ENCODE measurements around the gene PDXP. TPM values are rescaled to one million over a fixed set of nuclear protein-coding genes. Genes with fewer than 3 reads are reported as not detected.
"Not testable (repeated sequence)": the region's sequence is repeated elsewhere in the genome, so short reads cannot be mapped to it uniquely, and the experiment has no call there.

PDXP gene, protein sequence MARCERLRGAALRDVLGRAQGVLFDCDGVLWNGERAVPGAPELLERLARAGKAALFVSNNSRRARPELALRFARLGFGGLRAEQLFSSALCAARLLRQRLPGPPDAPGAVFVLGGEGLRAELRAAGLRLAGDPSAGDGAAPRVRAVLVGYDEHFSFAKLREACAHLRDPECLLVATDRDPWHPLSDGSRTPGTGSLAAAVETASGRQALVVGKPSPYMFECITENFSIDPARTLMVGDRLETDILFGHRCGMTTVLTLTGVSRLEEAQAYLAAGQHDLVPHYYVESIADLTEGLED
- 3.2 TPM for total RNA-seq
- polyA plus RNA-seq: 15.1 TPM

DNA sequence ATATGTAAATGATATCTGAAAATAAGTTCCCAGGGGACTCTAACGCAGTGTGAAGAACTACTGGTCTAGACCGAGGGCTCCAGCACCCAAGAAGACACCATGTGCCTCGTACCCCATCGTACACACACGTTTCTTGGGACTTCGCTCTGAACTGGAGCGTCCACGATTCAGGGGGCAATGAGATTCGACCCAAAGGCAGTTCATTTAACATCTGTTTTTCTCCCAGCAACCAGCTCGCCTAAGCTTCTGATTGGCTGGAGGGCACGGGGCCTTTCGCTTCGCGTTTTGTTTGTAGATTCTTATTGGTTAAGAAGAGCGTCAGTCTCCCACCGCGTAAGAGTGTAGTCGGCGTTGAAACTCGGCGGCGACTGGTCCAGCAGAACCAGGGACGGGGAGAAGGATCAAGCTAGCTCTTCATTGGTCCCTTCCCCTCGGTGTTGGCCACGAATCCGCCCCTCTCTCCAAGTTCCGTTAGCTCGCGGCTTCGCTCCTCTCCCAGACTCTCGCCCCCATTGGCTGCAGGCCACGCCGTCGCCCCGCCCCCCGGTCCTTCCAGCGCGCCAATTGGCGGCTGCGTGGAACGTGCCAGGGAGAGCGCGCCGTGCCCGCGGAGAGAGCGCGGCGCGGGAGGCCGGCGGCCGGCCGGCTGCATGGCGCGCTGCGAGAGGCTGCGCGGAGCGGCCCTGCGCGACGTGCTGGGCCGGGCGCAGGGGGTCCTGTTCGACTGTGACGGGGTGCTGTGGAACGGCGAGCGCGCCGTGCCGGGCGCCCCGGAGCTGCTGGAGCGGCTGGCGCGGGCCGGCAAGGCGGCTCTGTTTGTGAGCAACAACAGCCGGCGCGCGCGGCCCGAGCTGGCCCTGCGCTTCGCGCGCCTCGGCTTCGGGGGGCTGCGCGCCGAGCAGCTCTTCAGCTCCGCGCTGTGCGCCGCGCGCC, at the start of gene PDXP:
Gene PDXP (plus strand): TSS at position 591 of the 933 bp plus-strand sequence. CDS start 60 bp downstream, at position 651.
- Histone ChIP-seq H3K4me1 (ENCODE audit: insufficient read depth) (no peaks in the 10 kb centered on the region), H3K27ac (ENCODE audit: low read depth) (peak within 1 kb of the TSS; percentile 55), H3K4me3 (ENCODE audit: low read depth, low read length) (peak within 1 kb of the TSS; percentile 78), H3K36me3 (ENCODE audit: insufficient read depth) (no peaks in the 10 kb centered on the region)
- DNase-seq (ENCODE audit: extremely low spot score): peak; percentile 98
- WGBS: under 1% methylated on average over 101 of the region's 101 CpGs

DNA sequence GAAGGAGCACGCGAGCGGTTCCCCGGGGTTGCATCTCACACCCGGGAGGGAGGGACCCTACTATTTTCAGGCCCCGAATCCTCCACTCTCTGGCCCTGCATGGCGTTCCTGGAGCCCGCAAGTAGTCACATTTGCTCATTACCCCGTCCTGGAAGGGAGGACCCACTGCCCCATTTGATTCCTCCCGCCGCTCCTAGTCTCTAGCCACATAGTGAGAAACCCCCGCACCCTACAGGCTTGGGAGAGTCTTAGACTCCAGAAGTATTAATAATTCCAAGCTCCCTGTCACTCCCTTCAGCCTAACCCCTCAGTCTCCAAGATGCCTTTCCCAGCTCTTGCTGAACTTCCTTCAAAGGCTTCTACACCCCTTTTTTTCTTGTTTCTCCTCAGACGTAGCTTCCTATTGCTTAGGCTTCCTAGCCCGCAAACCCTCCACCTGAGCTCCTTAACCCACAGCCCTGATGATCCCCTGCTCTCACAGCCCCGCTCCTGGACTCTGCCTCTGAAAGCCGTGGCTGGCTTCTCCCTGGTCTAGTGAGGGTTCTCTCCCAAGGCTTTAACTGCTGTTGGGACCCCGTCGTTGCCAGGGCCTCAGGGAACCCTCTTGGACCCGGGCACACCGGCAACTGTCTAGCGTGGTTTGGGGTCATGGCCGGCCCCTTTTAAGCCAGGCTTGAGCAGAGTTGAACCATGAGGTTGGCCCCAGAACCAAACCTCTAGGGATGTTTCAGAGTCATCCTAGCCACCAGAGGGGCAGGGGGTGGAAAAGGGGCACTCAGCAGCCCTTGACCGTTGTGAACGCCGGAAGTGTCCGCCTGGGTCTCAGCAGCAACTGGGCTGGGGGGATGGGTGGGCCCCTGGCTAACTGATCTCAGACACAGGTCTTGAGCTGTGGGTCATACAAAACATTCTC, 49.0 kb upstream of the PDXP start:
- Histone ChIP-seq H3K27ac (ENCODE audit: low read depth) (peak overlapping the region; percentile 93), H3K4me3 (ENCODE audit: low read depth, low read length) (peak overlapping the region; percentile 83), H3K36me3 (ENCODE audit: insufficient read depth) (no peaks in the 10 kb centered on the region), H3K4me1 (ENCODE audit: insufficient read depth) (no peaks in the 10 kb centered on the region)
- whole genome bisulfite sequencing: 11% methylated on average over 26 of the region's 26 CpGs
- no peak for DNase-seq (ENCODE audit: extremely low spot score)

DNA sequence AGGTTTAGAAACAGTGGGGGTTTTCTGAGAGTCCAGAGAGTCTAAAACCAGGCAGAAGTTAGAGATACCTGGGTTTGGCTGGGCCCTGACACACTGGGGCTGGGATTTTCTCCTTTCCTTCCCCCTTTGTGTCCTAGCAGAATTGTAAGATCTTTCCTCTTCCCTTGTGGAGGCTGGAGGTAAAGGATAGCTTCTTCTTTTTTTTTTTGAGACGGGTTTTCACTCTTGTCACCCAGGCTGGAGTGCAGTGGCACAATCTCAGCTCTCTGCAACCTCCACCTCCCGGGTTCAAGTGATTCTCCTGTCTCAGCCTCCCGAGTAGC, 48.4 kb upstream of the PDXP start:
- not testable (repeated sequence) for H3K4me1 ChIP-seq (ENCODE audit: insufficient read depth); H3K4me3 ChIP-seq (ENCODE audit: low read depth, low read length); H3K27ac ChIP-seq (ENCODE audit: low read depth); H3K36me3 ChIP-seq (ENCODE audit: insufficient read depth); DNase-seq (ENCODE audit: extremely low spot score)
- 82% methylated on average over 3 of the region's 3 CpGs for WGBS

DNA sequence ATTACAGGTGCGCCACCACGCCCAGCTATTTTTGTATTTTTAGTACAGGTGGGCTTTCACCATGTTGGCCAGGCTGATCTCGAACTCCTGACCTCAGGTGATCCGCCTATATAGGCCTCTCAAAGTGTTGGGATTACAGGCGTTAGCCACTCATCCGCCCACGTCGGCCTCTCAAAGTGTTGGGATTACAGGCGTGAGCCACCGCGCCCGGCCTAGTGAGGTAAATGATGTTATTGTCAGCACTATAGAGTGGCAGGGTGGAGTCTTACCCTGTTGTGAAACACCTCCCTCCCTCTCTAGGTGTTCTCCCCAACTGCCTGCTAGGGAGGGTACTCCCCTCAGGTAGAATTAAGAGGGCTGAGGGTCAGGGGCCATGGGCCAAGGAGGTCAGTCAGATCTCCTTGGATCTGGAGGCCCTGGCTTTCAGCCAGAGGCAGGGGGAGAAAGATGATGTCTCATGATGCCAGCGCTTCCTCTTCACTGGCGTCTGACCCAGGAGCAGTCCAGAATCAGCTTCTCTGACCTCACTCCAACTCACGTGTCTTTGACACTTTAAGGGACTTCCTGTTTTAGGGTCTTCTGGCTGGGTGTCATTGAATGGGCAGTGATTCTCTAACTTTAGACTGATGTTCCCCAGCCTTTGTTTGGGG, 47.9 kb upstream of the PDXP start:
- Histone ChIP-seq H3K27ac (ENCODE audit: low read depth) (no peak overlapping the region), H3K36me3 (ENCODE audit: insufficient read depth) (no peaks in the 10 kb centered on the region), H3K4me1 (ENCODE audit: insufficient read depth) (no peaks in the 10 kb centered on the region), H3K4me3 (ENCODE audit: low read depth, low read length) (no peak overlapping the region)
- no peak for DNase-seq (ENCODE audit: extremely low spot score)
- WGBS: 84% methylated on average over 15 of the region's 15 CpGs

- Histone ChIP-seq H3K27ac (ENCODE audit: low read depth) (no peak overlapping the region), H3K4me1 (ENCODE audit: insufficient read depth) (no peaks in the 10 kb centered on the region), H3K36me3 (ENCODE audit: insufficient read depth) (no peaks in the 10 kb centered on the region), H3K4me3 (ENCODE audit: low read depth, low read length) (no peak overlapping the region)
- 76% methylated on average over 6 of the region's 6 CpGs for WGBS
- no peak for DNase-seq (ENCODE audit: extremely low spot score)
Observed at GRCh38 chr22:37611207-37611606, 47.3 kb upstream of the PDXP start.

DNA sequence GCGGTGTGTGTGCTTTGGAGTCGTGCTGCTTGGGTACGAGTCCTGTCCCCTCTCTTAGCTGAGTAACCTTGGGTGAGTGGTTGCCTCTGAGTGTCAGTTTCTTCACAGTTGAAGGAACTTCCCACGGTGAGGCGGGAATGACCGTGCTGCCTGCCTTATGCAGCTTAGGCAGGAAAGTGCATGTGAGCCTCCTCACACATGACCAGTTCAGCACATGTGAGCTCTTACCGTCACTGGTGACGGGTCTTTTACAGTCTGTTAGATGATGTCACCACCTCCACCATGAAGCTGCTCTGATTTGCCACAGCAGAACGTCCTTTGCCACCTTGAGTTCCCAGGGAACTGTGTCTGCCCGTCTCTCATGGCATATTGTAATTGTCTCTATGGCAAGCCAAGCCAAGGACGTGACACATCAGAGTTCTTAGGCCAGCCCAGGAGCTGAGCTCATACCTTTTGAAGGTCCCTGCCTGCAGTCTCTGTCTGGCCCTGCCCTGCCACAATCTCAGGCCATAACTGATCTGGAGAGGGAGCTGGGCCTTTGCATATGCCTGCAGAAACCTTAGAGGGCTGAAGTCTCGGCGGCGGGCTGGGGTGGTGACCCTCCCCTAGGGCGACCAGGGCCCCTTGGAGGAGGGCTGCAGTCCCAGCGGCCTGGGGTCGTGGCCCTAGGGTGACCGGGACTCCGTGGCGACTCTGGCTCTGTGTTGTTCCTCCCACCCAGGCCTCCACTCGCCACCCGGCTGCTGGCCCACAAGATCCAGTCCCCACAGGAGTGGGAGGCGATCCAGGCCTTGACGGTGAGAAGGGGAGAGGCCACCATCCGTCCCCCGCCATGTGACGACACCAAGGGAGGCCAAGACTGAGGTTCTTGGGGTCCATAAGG, 42.1 kb upstream of the PDXP start:
- WGBS: 91% methylated on average over 27 of the region's 27 CpGs
- Histone ChIP-seq H3K4me1 (ENCODE audit: insufficient read depth) (no peaks in the 10 kb centered on the region), H3K27ac (ENCODE audit: low read depth) (no peak overlapping the region), H3K4me3 (ENCODE audit: low read depth, low read length) (no peak overlapping the region), H3K36me3 (ENCODE audit: insufficient read depth) (no peaks in the 10 kb centered on the region)
- DNase-seq (ENCODE audit: extremely low spot score): no peak

DNA sequence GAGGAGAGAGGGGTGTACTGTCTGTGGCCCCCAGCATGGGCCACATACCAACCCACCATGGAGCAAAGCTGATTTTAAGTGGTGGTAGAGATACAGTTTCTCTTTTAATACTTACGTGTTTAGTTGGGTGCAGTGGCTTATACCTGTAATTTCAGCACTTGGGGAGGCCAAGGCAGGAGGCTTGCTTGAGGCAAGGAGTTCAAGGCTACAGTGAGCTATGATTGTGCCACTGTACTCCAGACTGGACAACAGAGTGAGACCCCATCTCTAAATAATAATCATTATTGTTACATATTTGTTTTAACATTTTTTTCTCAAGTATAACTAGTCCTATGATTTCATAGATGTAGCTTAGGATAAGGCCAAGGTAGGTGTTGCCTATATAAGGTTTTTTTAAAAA, 41.1 kb upstream of the PDXP start:
- no peaks in the 10 kb centered on the region for H3K36me3 ChIP-seq (ENCODE audit: insufficient read depth)
- WGBS: 94% methylated on average over 1 of the region's 1 CpG
- DNase-seq (ENCODE audit: extremely low spot score): no peak
- no peak overlapping the region for H3K4me3 ChIP-seq (ENCODE audit: low read depth, low read length)
- H3K4me1 ChIP-seq (ENCODE audit: insufficient read depth): no peaks in the 10 kb centered on the region
- no peak overlapping the region for H3K27ac ChIP-seq (ENCODE audit: low read depth)

- 91% methylated on average over 14 of the region's 14 CpGs for WGBS
- DNase-seq (ENCODE audit: extremely low spot score): no peak
- Histone ChIP-seq H3K4me3 (ENCODE audit: low read depth, low read length) (no peak overlapping the region), H3K27ac (ENCODE audit: low read depth) (no peak overlapping the region), H3K4me1 (ENCODE audit: insufficient read depth) (no peaks in the 10 kb centered on the region), H3K36me3 (ENCODE audit: insufficient read depth) (no peaks in the 10 kb centered on the region)
Observed at GRCh38 chr22:37618072-37618656, 40.4 kb upstream of the PDXP start.

DNA sequence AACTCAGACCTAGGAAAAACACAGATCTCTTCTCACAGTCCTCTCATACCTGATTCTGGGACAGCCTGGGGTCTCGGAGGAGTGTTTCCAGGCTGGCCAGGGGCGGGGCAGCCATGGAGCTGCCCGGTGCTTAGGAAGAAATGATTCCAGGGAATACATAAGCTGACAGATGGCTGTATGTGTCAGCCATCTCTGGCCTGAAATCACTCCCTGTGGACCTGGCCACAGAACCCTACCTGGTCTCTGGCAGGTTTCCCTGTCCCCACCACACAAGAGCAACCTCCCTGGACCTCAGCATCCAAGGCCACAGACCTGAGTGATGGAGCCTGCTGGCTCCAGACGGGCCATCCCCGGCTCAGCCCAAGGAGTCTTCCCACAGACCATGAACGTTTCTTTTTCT, 39.8 kb upstream of the PDXP start:
- Histone ChIP-seq H3K27ac (ENCODE audit: low read depth) (no peak overlapping the region), H3K4me3 (ENCODE audit: low read depth, low read length) (no peak overlapping the region), H3K36me3 (ENCODE audit: insufficient read depth) (no peaks in the 10 kb centered on the region), H3K4me1 (ENCODE audit: insufficient read depth) (no peaks in the 10 kb centered on the region)
- no peak for DNase-seq (ENCODE audit: extremely low spot score)
- WGBS: 86% methylated on average over 6 of the region's 6 CpGs

DNA sequence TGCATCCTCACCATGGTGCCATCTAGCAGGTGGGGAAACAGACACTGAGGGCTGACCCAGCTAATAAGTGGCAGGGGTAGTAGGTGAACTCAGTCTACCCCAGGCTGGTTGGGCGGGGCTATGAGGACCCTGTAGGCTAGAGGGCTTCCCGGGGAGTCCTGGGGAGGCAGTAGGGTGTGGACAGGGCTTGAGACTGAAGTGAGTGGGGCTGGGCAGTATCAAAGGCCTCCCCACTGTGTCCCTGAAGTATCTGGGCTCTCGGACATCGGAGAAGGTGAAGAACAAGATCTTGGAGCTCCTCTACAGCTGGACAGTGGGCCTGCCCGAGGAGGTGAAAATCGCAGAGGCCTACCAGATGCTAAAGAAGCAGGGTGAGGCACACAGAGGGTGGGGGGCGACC, 38.5 kb upstream of the PDXP start:
- Histone ChIP-seq H3K4me1 (ENCODE audit: insufficient read depth) (no peaks in the 10 kb centered on the region), H3K36me3 (ENCODE audit: insufficient read depth) (no peaks in the 10 kb centered on the region), H3K4me3 (ENCODE audit: low read depth, low read length) (no peak overlapping the region), H3K27ac (ENCODE audit: low read depth) (no peak overlapping the region)
- DNase-seq (ENCODE audit: extremely low spot score): no peak
- 84% methylated on average over 7 of the region's 7 CpGs for whole genome bisulfite sequencing

- WGBS: 90% methylated on average over 12 of the region's 12 CpGs
- Histone ChIP-seq H3K36me3 (ENCODE audit: insufficient read depth) (no peaks in the 10 kb centered on the region), H3K27ac (ENCODE audit: low read depth) (no peak overlapping the region), H3K4me3 (ENCODE audit: low read depth, low read length) (no peak overlapping the region), H3K4me1 (ENCODE audit: insufficient read depth) (no peaks in the 10 kb centered on the region)
- DNase-seq (ENCODE audit: extremely low spot score): no peak
Observed at GRCh38 chr22:37621352-37621860, 37.1 kb upstream of the PDXP start.
